NCI-H1930 (cell line): Measurements from ENCODE around the gene COX6A2.
A peak's percentile ranks its signal among the peaks of the same experiment; 100 is the strongest.

Source experiments
- DNase-seq, 2 experiments: peaks; one replicate each; lab custom pipeline; 2025; lab: John Stamatoyannopoulos, UW

The COX6A2 gene

GRCh38 chr16:31428279-31428597 lies at the start of gene COX6A2:
Gene COX6A2, minus strand, starts transcription at chr16:31428360. Its CDS starts 35 bp downstream, at chr16:31428325.
- DNase-seq = no peak

- DNase-seq = peak in 1 of 2 experiments; percentile 21
Observed at GRCh38 chr16:31477220-31478216, 49.4 kb upstream of the COX6A2 start.

GRCh38 chr16:31476303-31477219 lies 48.4 kb upstream of the COX6A2 start:
- peak; percentile 43 to 57 for DNase-seq

- no peak for DNase-seq
Observed at GRCh38 chr16:31475946-31476302, 47.8 kb upstream of the COX6A2 start.

GRCh38 chr16:31474773-31475738 lies 46.9 kb upstream of the COX6A2 start:
- no peak for DNase-seq

GRCh38 chr16:31474173-31474714 lies 46.1 kb upstream of the COX6A2 start:
- no peak for DNase-seq

GRCh38 chr16:31473264-31473984 lies 45.3 kb upstream of the COX6A2 start:
- DNase-seq = no peak

- peak; percentile 90 to 93 for DNase-seq
Observed at GRCh38 chr16:31472709-31473203, 44.6 kb upstream of the COX6A2 start.

GRCh38 chr16:31471875-31472708 lies 43.9 kb upstream of the COX6A2 start, which contains the start of gene TGFB1I1:
Gene TGFB1I1, plus strand, starts transcription at chr16:31472152. Its CDS starts 37 bp downstream, at chr16:31472189.
- DNase-seq = no peak

- DNase-seq = no peak
Observed at GRCh38 chr16:31471241-31471874, 43.2 kb upstream of the COX6A2 start.

GRCh38 chr16:31470615-31471014 lies 42.5 kb upstream of the COX6A2 start:
- no peak for DNase-seq

GRCh38 chr16:31467858-31468257 lies 39.7 kb upstream of the COX6A2 start:
- no peak for DNase-seq

GRCh38 chr16:31467151-31467773 lies 39.1 kb upstream of the COX6A2 start:
- DNase-seq = no peak

GRCh38 chr16:31466381-31466841 lies 38.3 kb upstream of the COX6A2 start:
- no peak for DNase-seq

GRCh38 chr16:31465788-31466370 lies 37.7 kb upstream of the COX6A2 start:
- DNase-seq = no peak

- DNase-seq = no peak
Observed at GRCh38 chr16:31464781-31465260, 36.7 kb upstream of the COX6A2 start.

GRCh38 chr16:31464348-31464769 lies 36.2 kb upstream of the COX6A2 start:
- DNase-seq = no peak
